ENCODE data around the gene ASIC3.

ASIC3 gene

GRCh38 chr7:151075978-151076426 is 27.7 kb downstream of the ASIC3 start:
- DNase-seq, result no peak

- peak; percentile 44 for DNase-seq
Measured at GRCh38 chr7:151076863-151077704, 28.8 kb downstream of the ASIC3 start.

DNA sequence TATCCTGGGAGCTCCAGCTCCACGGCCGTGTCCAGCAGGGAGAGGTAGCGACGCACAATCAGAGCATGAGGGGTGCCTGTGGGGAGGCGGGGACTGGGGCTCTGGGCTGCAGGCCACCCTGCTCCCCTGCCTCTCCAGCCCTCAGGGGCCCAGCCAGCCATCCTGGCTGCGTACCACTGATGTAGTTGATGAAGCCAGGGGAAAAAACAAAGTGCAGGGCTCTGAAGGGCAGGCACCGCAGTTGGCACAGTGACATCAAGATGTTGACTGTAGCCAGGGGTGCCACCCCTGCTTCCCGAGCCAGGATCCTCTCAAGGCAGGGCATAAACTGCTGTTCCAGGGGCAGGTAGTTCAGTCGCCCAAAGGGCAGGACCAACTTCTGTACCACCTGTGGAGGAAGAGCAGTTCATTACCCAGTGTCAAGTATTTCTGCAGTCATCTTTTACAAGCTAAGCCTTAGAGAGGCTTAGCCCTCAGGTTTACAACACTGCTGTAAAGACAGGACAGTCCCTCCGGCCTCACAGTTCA is 29.4 kb downstream of the ASIC3 start:
- no peak for DNase-seq

GRCh38 chr7:151078233-151079040 is 30.1 kb downstream of the ASIC3 start:
- no peak for DNase-seq

GRCh38 chr7:151079199-151079910 is 31.0 kb downstream of the ASIC3 start:
- no peak for DNase-seq

GRCh38 chr7:151080067-151080521 is 31.8 kb downstream of the ASIC3 start:
- peak; percentile 41 for DNase-seq

DNA sequence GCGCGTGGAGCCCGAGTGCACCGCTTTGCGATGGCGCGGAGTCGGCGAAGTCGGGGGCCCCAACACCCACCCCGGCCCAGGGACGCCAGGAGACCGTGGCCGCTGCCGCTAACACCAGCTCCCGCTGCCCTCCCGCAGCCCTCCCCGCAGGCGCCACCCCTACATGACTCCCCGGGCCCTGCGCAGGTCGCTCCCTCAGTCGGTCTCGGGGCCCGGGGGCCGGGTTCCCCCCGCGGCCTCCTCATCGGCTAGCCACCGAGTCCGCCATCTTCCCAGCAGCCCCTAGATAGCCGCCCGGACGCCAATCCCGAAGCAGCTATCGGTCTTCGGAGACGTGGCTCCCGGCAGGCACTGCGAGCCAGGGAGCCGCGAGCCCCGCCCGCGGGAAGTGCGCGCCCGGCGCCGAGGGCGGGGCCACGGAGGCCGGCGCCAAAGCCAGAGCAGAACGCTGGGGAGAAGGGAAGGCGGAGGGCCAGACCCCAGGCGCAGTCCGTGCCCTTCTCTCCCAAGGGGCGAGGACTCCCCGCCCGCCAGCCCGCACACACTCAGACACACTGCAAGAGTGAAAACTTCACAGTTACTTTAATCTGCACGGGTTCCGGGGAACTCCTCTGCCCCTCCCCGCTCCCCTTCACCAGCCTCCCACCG is 32.3 kb downstream of the ASIC3 start, which contains the start of gene FASTK:
Gene FASTK, minus strand, starts transcription at position 288 of the 648 bp plus-strand sequence. Its CDS starts 43 bp downstream, at position 245.
- DNase-seq, result peak; percentile 88

GRCh38 chr7:151081170-151082101 is 33.1 kb downstream of the ASIC3 start:
- no peak for DNase-seq

DNA sequence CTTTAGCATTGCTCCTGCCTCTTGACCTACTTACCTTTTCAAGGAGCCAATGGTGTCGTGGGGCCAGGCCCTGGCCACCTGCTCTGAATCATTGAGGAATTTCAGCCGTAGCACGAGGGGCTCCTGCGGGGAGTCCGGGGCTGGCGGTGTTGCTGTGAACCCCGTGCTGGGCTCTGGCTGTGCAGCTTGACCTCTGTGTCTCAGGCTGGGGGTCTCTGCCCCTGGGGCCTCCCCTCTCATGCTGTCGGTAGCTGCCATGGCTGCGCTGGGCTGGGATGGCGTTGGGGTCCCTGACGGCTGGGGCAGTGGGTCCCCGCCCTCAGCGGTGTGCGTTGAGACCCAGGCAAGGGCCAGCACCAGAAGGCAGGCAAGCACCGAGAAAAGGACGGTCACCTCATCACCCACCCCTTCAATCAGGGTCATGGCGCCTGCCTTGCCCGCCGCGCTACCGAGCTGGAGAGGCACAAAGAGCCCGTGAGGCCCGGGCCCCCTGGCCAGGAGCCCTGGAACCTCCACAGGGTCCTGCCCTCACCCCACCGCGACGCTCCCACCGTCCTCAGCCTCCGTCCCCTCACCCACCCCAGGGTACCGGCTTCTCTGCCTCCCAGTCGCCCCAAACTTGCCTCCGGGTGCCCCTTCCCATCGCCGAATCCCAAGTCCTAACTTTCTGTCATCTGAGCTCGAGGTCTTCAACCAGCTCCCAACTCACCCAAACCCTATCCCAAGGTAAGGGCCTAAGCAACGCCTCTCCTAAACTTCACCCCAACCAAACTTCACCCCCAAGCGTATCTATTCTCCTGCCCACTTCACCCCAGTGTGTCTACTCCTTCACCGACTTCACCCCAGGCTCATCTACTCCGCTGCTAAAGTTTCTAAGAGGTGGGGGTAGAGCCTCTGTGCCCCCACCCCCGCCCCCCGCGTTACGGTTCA is 34.1 kb downstream of the ASIC3 start:
- no peak for DNase-seq

DNA sequence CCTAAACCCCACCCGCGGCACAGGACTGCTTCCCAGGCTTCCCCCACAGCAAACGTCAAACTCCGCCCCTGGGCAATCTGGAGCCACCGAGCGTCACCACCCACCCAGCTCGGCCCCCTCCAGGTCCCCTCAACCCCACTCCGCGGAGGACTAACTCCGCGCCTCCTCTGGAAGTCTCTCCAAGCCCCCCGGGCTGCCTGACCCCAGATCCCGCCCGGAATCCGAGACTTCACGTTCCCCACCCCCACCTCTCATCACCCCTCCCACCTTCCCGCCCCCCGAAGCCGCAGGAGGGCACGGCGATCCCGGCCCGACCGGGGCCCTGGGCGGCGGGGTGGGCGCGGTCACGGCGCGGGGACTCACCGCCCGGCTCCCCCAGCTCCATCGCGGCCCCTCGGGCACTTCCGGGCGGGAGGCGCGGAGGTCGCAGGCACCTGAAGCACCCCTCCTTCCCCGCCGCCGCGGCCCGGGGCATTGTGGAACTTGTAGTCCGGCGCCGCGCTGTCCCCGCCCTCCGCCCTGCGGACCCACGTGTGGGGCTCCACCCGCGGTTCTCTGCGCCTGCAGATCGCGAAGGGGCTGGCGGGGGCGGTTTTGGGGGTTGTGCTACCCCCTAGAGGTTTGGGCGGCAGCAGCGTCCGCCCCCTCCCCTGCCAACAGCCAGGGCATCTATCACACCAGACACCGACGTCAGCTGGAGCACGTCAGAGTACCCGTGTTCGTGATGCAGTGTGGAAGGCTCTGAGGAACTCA is 34.9 kb downstream of the ASIC3 start, which contains the start of gene TMUB1:
Gene TMUB1, minus strand, starts transcription at position 423 of the 753 bp plus-strand sequence. CDS start 930 bp downstream, outside the sequence.
- peak; percentile 88 for DNase-seq

DNA sequence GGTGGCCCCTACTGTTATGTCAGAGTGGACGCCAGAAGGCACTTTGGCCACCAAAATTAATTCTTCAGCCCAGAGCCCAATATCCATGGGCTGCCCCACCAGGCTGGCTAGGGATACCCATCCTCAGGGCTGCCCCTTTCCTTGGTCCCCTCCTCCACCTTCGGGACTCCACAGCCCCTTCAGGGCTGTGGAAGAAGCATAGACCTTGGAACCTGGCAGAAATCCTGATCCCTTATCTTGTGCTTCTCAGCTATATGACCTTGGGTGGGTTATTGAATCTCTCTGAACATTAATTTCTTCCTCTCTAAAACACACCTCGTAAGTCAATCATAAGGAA is 35.5 kb downstream of the ASIC3 start:
- no peak for DNase-seq

DNA sequence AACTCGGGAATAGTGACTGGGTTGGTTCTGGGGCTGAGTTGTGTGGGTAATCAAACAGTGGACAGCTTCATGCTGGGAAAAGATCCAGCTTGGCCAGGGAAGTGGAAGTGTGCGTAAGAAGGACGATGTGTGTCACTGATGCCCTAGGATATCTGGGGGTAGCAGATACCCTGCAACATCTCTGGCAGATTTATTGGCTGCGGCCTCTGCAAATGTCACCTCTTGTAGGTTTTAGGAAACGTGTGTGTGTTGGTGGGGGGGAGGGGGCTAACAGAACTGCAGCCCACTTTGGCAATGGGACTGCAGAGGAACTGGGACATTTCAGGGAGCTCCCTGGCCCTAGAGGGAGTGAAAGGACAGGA is 37.0 kb downstream of the ASIC3 start:
- DNase-seq, result no peak

DNA sequence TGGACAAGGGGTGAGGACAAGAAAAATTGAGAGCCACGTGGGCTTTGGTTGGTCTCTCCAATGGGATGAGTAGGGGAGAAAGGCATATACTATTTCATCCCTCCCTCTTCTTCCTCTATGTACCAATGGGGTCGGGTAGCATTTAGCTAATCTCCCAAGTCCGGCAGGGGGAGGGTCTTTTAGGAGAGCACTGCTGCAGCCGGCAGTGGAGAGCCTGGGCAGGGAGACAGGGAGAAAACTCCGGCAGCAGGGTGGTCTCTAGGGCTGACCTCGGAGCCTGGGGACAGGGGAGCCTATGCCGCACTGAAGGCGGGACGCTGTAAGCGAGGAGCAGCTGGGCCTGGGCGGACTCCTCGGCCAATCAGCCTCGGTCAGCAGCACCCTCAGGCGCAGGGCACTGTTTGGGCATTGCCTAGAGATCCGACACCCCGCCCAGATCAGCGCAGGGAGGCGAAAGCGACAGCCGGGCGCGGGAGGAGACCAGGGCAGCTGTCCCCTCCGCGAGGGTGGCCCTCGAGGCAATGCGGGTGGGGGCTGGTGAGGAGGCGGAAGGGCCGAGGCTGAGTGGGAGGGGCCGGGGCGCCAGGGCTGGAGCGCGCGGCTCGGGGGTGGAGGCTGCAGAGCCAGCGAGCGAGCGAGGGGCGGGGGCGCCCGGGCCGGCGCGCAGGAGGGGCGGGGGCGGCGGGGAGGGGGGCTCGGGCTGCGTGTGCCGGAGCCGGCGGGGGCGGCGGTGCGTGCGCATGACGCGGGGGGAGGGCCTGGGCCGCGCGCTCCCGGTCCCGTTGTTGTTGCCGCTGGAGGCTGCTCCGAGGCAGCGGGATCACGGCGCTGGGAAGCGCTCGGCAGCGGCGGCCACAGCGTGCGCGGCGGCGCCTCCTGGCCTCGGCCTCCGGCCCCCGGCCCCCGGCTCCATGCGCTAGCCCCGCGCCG is 37.6 kb downstream of the ASIC3 start, which contains the start of gene AGAP3:
Gene AGAP3, plus strand, starts transcription at position 785 of the 930 bp plus-strand sequence. CDS start 267 bp downstream, outside the sequence.
- peak; percentile 63 for DNase-seq

DNA sequence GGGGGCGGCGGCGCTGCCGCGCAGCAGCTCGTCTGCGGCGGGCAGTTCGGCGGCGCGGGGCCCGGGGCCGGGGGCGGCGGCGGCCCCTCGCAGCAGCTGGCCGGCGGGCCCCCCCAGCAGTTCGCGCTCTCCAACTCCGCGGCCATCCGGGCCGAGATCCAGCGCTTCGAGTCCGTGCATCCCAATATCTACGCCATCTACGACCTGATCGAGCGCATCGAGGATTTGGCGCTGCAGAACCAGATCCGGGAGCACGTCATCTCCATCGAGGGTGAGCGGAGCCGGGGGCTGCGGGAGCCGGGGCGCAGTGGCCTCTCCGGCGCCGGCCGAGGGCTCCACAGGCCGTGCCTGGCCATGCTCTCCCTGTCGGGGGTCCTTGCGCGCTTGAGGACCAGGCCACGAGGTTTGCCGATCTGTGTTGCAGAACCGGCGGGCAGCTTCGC is 38.5 kb downstream of the ASIC3 start:
- DNase-seq, result peak; percentile 51

DNA sequence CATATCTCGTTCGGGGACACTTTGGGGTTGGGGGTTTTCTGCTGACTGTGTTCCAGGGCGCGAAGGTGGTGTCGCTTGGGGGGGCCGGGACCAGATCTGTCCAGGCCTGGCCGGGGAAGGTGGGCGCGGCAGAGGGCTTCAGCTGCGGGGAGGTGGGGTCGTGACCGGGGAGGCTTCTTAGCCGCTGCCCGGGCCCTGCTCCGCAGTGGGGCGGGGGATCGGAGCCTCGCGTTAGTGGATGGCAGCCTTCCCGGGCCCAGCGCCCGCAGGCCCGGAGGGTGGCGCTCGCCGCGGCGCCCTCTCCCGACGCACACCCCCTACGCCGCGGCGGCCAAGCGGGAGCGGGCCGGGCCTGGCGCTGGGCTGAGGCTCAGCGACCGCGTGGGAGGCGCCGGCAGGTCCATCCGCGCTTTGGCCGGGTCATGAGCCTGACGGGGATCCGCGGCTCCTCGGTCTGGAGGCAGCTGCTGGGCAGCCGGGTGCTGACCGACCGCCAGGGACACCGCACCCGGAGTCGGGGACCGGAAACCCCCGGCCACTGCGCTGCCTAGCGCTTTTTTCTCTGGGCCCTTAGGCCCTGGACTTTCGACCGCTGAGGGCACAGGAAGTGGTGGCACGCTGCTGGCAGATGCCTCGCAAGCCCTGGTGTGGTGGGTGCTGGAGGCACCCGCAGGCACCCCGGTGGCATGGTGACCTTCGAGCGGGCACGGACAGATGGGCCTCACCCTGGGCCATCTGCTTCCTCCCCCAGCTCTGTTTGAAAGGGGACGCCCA is 39.1 kb downstream of the ASIC3 start:
- DNase-seq, result peak; percentile 59

DNA sequence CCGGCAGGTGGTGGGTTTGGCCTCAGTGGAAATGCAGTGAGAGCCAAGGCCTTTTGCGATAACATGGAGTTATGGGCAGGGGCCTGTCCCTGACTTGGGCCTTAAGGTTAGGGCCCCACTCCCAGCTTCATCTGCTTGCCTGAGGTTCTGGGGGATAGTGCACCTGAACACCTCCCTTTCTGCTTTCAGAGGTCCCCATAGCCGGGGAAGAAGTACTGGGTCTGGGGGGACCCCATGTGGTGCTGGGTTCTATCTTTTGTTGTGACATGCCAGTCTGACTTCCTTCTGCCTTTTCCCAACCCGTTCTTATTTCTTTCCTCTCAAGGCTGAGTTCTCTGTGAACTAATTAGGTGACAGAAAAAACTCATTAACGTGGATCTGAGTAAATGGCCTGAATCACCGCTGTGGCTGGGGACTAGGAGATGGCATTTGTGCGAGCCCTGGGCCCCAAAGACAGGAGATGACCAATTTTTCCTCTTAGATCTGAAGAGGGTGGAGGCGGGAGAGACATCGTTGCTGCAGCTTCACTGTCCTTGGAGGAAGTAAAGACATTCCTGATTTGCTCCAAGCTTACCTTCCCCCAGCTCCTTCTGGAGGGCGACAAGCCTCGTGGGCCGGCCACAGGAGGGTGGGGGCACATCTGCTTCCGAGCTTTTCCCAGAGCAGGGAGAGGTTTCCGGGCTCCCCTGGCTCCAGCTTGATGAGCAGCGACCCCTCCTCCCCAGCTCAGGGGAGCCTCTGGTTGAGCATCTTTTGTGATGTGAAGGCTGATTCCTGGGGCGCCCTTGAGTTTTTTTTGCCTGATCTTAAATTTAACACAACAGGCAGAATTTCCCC is 39.9 kb downstream of the ASIC3 start:
- no peak for DNase-seq
